Measurements from ENCODE around the gene DYNC2H1.

DYNC2H1 gene

DNA sequence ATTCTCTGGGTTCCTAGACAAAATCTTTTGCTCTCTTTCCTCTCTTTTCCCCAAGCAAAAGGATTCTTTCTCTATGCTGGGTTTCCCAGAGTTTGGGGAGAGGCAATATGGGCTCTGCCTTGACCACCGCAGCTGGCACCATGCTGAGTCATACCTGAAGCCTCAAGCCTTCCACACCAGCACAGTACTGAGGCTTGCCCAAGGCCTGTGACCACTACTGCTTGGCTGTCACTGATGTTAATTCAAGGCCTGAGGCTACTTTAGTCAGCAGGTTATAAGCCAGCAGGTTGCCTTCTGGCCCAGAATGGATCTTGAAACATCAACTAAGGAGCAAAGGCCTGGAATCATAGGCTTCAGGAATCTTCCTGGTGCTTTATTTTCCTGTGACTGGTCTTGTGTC is 185.3 kb downstream of the DYNC2H1 start:
- Histone ChIP-seq H3K36me3 (ENCODE audit: insufficient read depth) (no peaks in the 10 kb centered on the region), H3K79me2 (ENCODE audit: insufficient read depth, low read depth) (no peaks in the 10 kb centered on the region), H3K9ac (no peak overlapping the region), H2AFZ (ENCODE audit: low read depth) (no peak overlapping the region), H3K4me2 (no peak overlapping the region), H4K20me1 (ENCODE audit: insufficient read depth) (no peaks in the 10 kb centered on the region), H3K4me1 (ENCODE audit: low read depth, poor library complexity, severe bottlenecking) (no peaks in the 10 kb centered on the region), H3K27me3 (ENCODE audit: insufficient read depth, low read depth) (no peaks in the 10 kb centered on the region), H3K4me3 (IDR thresholded peaks at IDR 0.05; ENCODE audit: insufficient read depth, low read depth, low read length) (no peak overlapping the region), H3K27ac (no peak overlapping the region)
- TF ChIP-seq, protein P1, sequence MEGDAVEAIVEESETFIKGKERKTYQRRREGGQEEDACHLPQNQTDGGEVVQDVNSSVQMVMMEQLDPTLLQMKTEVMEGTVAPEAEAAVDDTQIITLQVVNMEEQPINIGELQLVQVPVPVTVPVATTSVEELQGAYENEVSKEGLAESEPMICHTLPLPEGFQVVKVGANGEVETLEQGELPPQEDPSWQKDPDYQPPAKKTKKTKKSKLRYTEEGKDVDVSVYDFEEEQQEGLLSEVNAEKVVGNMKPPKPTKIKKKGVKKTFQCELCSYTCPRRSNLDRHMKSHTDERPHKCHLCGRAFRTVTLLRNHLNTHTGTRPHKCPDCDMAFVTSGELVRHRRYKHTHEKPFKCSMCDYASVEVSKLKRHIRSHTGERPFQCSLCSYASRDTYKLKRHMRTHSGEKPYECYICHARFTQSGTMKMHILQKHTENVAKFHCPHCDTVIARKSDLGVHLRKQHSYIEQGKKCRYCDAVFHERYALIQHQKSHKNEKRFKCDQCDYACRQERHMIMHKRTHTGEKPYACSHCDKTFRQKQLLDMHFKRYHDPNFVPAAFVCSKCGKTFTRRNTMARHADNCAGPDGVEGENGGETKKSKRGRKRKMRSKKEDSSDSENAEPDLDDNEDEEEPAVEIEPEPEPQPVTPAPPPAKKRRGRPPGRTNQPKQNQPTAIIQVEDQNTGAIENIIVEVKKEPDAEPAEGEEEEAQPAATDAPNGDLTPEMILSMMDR (conservative IDR thresholded peaks at IDR 0.05; ENCODE audit: low read depth, low read length), result no peak

DNA sequence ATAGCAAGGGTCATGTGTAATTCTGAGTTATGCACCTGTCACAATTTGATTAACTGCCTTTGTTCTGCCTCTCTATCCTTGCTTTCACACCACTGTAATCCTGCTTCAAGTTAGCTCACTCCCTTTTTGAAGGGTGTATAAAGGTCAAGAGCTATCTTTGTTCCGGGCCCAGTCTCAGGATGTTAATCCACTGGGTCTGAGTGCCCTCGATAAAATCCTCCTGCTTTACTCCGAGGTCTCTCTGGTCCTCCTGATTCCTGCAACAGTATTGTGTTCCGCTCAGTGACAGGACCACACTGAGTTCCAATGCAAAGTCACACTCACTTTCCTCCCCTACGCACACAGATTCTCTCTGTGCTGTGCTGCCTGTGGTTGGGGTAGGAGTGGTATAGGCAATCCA is 186.5 kb downstream of the DYNC2H1 start:
- Histone ChIP-seq H3K79me2 (ENCODE audit: insufficient read depth, low read depth) (no peaks in the 10 kb centered on the region), H3K9ac (no peak overlapping the region), H3K4me3 (IDR thresholded peaks at IDR 0.05; ENCODE audit: insufficient read depth, low read depth, low read length) (no peak overlapping the region), H3K27ac (no peak overlapping the region), H2AFZ (ENCODE audit: low read depth) (no peak overlapping the region), H3K4me1 (ENCODE audit: low read depth, poor library complexity, severe bottlenecking) (no peaks in the 10 kb centered on the region), H3K36me3 (ENCODE audit: insufficient read depth) (no peaks in the 10 kb centered on the region), H3K27me3 (ENCODE audit: insufficient read depth, low read depth) (no peaks in the 10 kb centered on the region), H4K20me1 (ENCODE audit: insufficient read depth) (no peaks in the 10 kb centered on the region), H3K4me2 (no peak overlapping the region)
- TF ChIP-seq, protein P1 (conservative IDR thresholded peaks at IDR 0.05; ENCODE audit: low read depth, low read length), result no peak

DNA sequence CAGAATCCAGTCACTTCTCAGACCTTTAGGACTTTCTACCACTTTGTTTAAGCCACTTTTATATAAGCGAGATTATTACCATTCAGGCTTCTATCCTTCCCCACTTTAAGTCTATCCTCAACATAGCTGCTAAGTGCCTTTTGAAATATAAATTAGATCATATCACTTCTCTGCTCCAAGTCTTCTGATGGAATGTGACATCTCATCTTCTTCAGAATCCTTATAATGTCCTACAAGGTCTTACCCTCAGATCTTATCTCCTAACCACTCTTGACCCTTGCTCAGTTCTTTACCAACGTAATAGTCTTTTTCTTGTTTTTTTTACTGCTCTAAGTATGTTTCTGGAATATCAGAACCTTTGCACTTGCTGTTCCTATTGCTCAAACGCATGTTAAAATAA is 188.7 kb downstream of the DYNC2H1 start:
- Histone ChIP-seq H3K9ac (no peak overlapping the region), H3K79me2 (ENCODE audit: insufficient read depth, low read depth) (no peaks in the 10 kb centered on the region), H3K27ac (no peak overlapping the region), H3K27me3 (ENCODE audit: insufficient read depth, low read depth) (no peaks in the 10 kb centered on the region), H3K4me1 (ENCODE audit: low read depth, poor library complexity, severe bottlenecking) (no peaks in the 10 kb centered on the region), H4K20me1 (ENCODE audit: insufficient read depth) (no peaks in the 10 kb centered on the region), H3K36me3 (ENCODE audit: insufficient read depth) (no peaks in the 10 kb centered on the region), H2AFZ (ENCODE audit: low read depth) (no peak overlapping the region), H3K4me3 (IDR thresholded peaks at IDR 0.05; ENCODE audit: insufficient read depth, low read depth, low read length) (no peak overlapping the region), H3K4me2 (no peak overlapping the region)
- TF ChIP-seq, protein P1 (conservative IDR thresholded peaks at IDR 0.05; ENCODE audit: low read depth, low read length), result no peak

DNA sequence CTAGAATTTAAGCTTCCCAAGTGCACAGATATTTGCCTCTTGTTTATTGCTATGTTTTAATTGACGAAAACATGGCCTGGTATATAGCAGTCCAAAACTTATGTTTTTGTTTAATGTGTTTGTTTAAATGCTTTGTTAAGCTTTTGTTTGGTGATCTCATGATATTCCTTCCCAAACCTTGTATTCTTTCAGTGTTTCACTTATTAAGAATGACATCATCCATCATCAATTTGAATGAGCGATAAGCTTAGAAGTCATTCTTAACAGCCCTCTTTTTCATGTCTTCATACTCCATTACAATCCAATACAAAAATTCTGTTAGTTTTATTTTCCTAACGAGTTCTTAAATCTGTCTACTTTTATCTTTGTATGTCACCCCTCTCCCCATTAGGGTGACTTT is 206.0 kb downstream of the DYNC2H1 start:
- Histone ChIP-seq H3K4me1 (ENCODE audit: low read depth, poor library complexity, severe bottlenecking) (no peaks in the 10 kb centered on the region), H3K4me2 (no peak overlapping the region), H3K4me3 (IDR thresholded peaks at IDR 0.05; ENCODE audit: insufficient read depth, low read depth, low read length) (no peak overlapping the region), H3K27ac (no peak overlapping the region), H3K27me3 (ENCODE audit: insufficient read depth, low read depth) (no peaks in the 10 kb centered on the region), H3K9ac (no peak overlapping the region), H3K79me2 (ENCODE audit: insufficient read depth, low read depth) (no peaks in the 10 kb centered on the region), H3K36me3 (ENCODE audit: insufficient read depth) (no peaks in the 10 kb centered on the region), H2AFZ (ENCODE audit: low read depth) (no peak overlapping the region), H4K20me1 (ENCODE audit: insufficient read depth) (no peaks in the 10 kb centered on the region)
- TF ChIP-seq, protein P1 (conservative IDR thresholded peaks at IDR 0.05; ENCODE audit: low read depth, low read length), result no peak

Measured in KMS-11 (cell line).